Measurements from ENCODE around the gene BRCA1.
"Not testable (repeated sequence)": the region's sequence is repeated elsewhere in the genome, so short reads cannot be mapped to it uniquely, and the experiment has no call there.

DNA sequence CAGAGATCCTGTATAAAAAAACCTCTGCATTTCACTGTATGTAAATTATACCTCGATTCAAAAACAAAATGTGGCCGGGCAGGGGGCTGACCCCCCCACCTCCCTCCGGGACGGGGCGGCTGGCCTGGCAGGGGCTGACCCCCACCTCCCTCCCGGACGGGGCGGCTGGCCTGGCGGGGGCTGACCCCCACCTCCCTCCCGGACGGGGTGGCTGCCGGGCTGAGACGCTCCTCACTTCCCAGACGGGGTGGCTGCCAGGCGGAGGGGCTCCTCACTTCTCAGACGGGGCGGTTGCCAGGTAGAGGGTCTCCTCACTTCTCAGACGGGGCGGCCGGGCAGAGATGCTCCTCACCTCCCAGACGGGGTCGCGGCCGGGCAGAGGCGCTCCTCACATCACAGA is 34.1 kb upstream of the BRCA1 start:
- not testable (repeated sequence) for TF ChIP-seq POLR2A, CTCF (IDR thresholded peaks at IDR 0.05)
